ENCODE measurements around the gene STX3.
"Not testable (repeated sequence)": the region's sequence is repeated elsewhere in the genome, so short reads cannot be mapped to it uniquely, and the experiment has no call there.

STX3 gene

GRCh38 chr11:59779487-59779886 is 24.3 kb downstream of the STX3 start:
- no peak overlapping the region for H3K4me3 ChIP-seq (ENCODE audit: low read length)
- no peak for DNase-seq (ENCODE audit: low read depth, low spot score)

GRCh38 chr11:59782080-59782479 is 26.9 kb downstream of the STX3 start:
- no peak for DNase-seq (ENCODE audit: low read depth, low spot score)
- H3K4me3 ChIP-seq (ENCODE audit: low read length) = no peak overlapping the region

- no peak overlapping the region for H3K4me3 ChIP-seq (ENCODE audit: low read length)
- no peak for DNase-seq (ENCODE audit: low read depth, low spot score)
These were observed 28.5 kb downstream of the STX3 start for GRCh38 chr11:59783632-59784090.

- not testable (repeated sequence) for DNase-seq (ENCODE audit: low read depth, low spot score); H3K4me3 ChIP-seq (ENCODE audit: low read length)
These were observed 29.3 kb downstream of the STX3 start for GRCh38 chr11:59784441-59784840.

GRCh38 chr11:59785818-59786217 is 30.6 kb downstream of the STX3 start:
- no peak overlapping the region for H3K4me3 ChIP-seq (ENCODE audit: low read length)
- no peak for DNase-seq (ENCODE audit: low read depth, low spot score)

- H3K4me3 ChIP-seq (ENCODE audit: low read length) = no peak overlapping the region
- no peak for DNase-seq (ENCODE audit: low read depth, low spot score)
These were observed 32.0 kb downstream of the STX3 start for GRCh38 chr11:59787255-59787588.

GRCh38 chr11:59787816-59788215 is 32.6 kb downstream of the STX3 start:
- DNase-seq (ENCODE audit: low read depth, low spot score) = no peak
- H3K4me3 ChIP-seq (ENCODE audit: low read length) = no peak overlapping the region

GRCh38 chr11:59791639-59792038 is 36.5 kb downstream of the STX3 start:
- no peak for DNase-seq (ENCODE audit: low read depth, low spot score)
- H3K4me3 ChIP-seq (ENCODE audit: low read length) = no peak overlapping the region

GRCh38 chr11:59792507-59792906 is 37.3 kb downstream of the STX3 start:
- no peak for DNase-seq (ENCODE audit: low read depth, low spot score)
- no peak overlapping the region for H3K4me3 ChIP-seq (ENCODE audit: low read length)

- H3K4me3 ChIP-seq (ENCODE audit: low read length) = no peak overlapping the region
- no peak for DNase-seq (ENCODE audit: low read depth, low spot score)
These were observed 39.2 kb downstream of the STX3 start for GRCh38 chr11:59794417-59794816.

- no peak for DNase-seq (ENCODE audit: low read depth, low spot score)
- H3K4me3 ChIP-seq (ENCODE audit: low read length) = no peak overlapping the region
These were observed 45.3 kb downstream of the STX3 start for GRCh38 chr11:59800390-59801025.

- H3K4me3 ChIP-seq (ENCODE audit: low read length) = no peak overlapping the region
- no peak for DNase-seq (ENCODE audit: low read depth, low spot score)
These were observed 46.1 kb downstream of the STX3 start for GRCh38 chr11:59801160-59801706.

- no peak for DNase-seq (ENCODE audit: low read depth, low spot score)
- H3K4me3 ChIP-seq (ENCODE audit: low read length) = no peak overlapping the region
These were observed 46.9 kb downstream of the STX3 start for GRCh38 chr11:59801981-59802638.

- peak; percentile 59 for DNase-seq (ENCODE audit: low read depth, low spot score)
These were observed 47.5 kb downstream of the STX3 start for GRCh38 chr11:59802639-59803176.

GRCh38 chr11:59804061-59804460 is 48.9 kb downstream of the STX3 start:
- H3K4me3 ChIP-seq (ENCODE audit: low read length) = no peak overlapping the region
- no peak for DNase-seq (ENCODE audit: low read depth, low spot score)

More at GRCh38 chr11:59802639-59803176, 47.5 kb downstream of the STX3 start:
- no peak overlapping the region for H3K4me3 ChIP-seq (ENCODE audit: low read length)

- H3K4me3 ChIP-seq (ENCODE audit: low read length) = no peak overlapping the region
- DNase-seq (ENCODE audit: low read depth, low spot score) = no peak
These were observed 52.0 kb downstream of the STX3 start for GRCh38 chr11:59807047-59807610.

GRCh38 chr11:59810189-59810910 is 55.2 kb downstream of the STX3 start, which contains the start of gene MRPL16:
Gene MRPL16, minus strand, starts transcription at chr11:59810778. Its CDS starts 120 bp downstream, at chr11:59810658.
- H3K4me3 ChIP-seq (ENCODE audit: low read length) = peak within 1 kb of the TSS; percentile 97
- DNase-seq (ENCODE audit: low read depth, low spot score) = peak; percentile 91

- H3K4me3 ChIP-seq (ENCODE audit: low read length) = peak overlapping the region; percentile 97
- DNase-seq (ENCODE audit: low read depth, low spot score) = no peak
These were observed 55.7 kb downstream of the STX3 start for GRCh38 chr11:59810911-59811259.

GRCh38 chr11:59812220-59812619 is 57.0 kb downstream of the STX3 start:
- DNase-seq (ENCODE audit: low read depth, low spot score) = no peak
- H3K4me3 ChIP-seq (ENCODE audit: low read length) = no peak overlapping the region
